NCI-H2081 (cell line): Measurements from ENCODE around the gene ANKS1B.
"Not testable (repeated sequence)": the region's sequence is repeated elsewhere in the genome, so short reads cannot be mapped to it uniquely, and the experiment has no call there.

Source experiments
- DNase-seq, 2 experiments: peaks; one replicate each; lab custom pipeline; 2025; lab: John Stamatoyannopoulos, UW

The ANKS1B gene

DNA sequence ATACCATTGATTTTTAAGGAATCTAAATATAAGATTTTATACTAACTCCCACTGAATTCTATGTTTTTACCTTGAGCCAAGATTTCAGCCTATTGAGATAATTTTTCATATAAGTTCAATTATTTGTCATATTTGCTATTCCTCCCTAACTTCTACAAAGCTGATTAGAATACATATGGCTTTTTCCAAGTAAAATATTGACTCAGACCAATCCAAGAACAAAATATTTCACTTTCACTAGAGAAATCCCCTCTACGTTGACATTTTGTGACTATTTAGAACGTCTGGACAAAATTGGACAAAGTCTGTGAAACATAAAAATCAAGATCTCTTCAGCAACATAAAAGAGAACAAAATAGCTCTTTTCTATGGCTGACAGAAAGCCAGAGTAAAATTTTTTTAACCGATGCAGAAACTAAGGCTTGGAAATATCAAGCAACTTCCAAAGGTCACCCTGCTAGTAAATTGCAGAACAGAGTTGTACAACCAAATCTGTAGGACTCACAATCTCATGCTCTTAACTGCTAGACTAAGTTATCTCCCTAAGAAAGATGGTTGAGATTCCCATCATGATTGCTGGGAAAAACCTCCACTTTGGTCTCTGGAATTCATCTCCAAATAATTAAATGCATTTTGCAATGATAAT is 219.1 kb downstream of the ANKS1B start:
- DNase-seq = no peak

DNA sequence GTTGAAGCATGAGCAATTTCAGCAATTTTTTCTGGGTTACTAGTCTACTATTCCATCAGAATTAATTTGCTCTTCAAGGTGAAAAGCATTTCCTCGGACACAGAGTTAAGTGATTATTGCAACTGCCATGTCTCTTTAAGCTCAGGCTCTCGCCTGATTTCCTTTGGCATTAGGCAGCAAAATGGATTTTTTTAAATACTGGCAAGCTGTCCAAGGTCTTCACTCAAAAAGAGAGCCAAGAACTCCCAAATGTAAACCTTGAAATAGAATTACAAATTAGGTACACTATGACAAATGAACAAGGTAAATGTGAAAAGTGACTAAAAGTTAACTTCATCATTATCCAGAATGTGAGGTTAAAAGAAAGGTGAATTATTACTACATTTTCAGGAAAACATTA is 225.3 kb downstream of the ANKS1B start:
- DNase-seq = no peak

- no peak for DNase-seq
Observed at GRCh38 chr12:99758997-99759396, 225.7 kb downstream of the ANKS1B start.

GRCh38 chr12:99752740-99753139 is 232.0 kb downstream of the ANKS1B start:
- no peak for DNase-seq

GRCh38 chr12:99746538-99746937 is 238.2 kb downstream of the ANKS1B start:
- no peak for DNase-seq

DNA sequence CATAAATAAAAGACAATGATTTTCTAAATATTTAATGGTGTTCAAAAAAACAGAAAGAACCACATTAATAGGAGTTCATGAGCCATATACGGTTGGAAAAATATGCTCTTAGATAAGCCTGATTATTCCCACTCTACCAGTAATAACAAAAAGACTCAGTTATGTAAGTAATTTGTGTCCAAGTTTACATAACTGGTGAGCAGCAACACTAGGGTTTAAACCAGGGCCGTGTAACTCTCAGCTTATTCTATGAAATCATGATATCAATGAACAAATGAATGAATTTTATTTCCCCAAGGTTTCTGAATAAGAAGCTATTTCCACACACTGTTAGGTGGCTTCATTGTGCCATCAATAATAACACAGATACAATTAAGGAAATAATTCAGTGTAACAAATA is 238.8 kb downstream of the ANKS1B start:
- DNase-seq = no peak

GRCh38 chr12:99745121-99745520 is 239.6 kb downstream of the ANKS1B start:
- DNase-seq = no peak

- DNase-seq = no peak
Observed at GRCh38 chr12:99736760-99737269, 247.9 kb downstream of the ANKS1B start.

- no peak for DNase-seq
Observed at GRCh38 chr12:99732131-99732530, 252.6 kb downstream of the ANKS1B start.

DNA sequence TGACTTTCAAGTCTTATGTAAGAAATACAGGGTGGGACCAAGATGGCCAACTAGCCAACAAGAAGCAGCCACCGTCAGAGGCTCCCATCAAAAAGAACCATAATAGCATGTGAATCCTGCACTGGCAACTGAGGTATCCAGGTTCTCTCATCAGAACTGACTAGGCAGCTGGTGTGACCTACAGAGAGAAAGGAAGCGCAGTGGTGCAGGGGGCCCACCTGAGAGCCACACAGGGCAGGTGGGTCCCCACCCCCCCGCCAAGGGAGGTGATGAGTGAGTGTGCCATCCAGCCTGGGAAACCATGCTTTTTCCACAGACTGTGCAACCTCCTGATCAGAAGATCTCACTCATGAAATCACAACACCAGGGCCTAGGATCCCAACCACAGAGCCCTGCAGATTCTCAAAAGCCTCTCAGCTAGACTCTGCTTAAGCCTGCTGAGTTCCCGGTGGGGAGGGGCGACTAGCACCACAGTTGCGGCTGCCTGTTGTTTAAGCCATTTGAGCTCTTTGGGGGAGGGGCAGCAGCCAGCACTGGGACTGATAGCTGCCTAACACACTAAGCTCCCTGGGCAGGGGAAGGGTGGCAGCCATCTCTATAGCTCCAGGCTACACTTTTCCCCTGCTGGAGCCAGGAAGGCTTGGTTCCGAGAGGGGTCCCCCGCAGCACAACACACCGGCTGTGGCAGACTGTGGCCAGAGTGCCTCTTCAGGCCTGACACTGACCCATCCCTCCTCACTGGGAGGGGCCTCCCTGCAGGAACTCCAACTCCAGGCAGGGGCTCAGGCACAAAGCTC is 261.8 kb downstream of the ANKS1B start:
- no peak for DNase-seq

DNA sequence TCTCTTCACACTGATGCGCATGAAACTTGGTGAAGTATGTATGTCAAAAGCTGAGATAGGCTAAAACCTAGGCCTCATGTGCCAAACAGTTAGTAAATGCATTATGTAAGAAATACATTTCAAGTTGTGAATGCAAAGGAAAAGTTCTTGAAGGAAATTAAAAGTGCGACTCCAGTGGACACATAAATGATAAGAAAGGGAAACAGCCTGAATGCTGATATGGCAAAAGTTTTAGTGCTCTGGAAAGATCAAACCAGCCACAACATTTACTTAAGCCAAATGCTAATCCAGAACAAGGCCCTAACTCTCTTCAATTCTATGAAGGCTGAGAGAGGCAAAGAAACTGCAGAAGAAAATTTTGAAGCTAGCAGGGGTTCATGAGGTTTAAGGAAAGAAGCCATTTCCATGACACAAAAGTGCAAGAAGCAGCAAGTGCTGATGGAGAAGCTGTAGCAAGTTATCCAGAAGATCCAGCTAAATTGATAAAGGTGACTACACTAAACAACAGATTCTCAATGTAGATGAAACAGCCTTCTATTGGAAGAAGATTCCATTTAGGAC is 262.9 kb downstream of the ANKS1B start:
- no peak for DNase-seq

DNA sequence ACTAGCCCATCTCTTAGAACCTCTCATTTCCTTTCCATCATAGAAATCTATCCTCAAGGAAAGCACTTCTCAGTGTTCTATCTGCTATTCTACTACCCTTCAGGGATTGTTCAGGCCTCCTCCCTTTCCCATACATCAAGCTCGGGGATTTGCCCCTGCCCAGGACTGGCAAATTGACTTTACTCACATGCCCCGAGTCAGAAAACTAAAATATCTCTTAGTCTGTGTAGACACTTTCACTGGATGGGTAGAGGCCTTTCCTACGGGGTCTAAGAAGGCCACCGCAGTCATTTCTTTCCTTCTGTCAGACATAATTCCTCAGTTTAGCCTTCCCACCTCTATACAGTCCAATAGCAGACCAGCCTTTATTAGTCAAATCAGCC is 264.7 kb downstream of the ANKS1B start:
- DNase-seq = not testable (repeated sequence)

DNA sequence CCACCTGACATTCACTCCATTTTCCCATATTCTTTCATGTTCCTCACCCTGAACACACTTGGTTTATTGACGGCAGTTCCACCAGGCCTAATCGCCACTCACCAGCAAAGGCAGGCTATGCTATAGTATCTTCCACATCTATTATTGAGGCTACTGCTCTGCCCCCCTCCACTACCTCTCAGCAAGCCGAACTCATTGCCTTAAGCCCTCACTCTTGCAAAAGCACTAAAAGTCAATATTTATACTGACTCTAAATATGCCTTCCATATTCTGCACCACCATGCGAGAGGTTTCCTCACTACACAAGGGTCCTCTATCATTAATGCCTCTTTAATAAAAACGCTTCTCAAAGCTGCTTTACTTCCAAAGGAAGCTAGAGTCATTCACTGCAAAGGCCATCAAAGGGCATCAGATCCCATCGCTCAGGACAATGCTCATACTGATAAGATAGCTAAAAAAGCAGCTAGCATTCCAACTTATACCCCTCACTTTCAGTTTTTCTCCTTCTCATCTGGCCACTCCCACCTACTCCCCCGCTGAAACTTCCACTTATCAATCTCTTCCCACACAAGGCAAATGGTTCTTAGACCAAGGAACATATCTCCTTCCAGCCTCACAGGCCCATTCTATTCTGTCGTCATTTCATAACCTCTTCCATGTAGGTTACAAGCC is 265.2 kb downstream of the ANKS1B start:
- DNase-seq = not testable (repeated sequence)

DNA sequence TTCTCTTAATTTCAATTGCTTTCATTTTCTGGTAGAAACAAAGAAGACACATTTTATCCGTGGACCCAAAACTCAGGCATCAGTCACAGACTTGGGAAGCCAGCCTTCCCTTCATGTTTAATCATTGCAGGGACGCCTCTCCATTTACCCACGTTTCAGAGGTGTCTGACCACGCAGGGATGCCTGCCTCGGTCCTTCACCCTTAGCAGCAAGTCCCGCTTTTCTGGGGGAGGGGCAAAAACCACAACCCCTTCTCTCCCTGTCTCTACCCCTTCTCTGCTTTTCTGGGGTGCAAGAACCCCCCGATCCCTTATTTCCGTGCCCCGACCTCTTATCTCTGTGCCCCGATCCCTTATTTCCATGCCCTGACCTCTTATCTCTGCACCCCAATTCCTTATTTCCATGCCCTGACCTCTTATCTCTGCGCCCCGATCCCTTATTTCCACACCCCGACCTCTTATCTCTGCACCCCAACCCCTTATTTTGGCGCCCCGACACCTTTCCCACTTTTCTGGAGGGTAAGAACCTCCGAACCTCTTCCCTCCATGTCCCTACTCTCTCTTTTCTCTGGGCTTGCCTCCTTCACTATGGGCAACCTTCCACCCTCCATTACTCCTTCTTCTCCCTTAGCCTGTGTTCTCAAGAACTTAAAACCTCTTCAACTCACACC is 268.8 kb downstream of the ANKS1B start:
- DNase-seq = not testable (repeated sequence)

DNA sequence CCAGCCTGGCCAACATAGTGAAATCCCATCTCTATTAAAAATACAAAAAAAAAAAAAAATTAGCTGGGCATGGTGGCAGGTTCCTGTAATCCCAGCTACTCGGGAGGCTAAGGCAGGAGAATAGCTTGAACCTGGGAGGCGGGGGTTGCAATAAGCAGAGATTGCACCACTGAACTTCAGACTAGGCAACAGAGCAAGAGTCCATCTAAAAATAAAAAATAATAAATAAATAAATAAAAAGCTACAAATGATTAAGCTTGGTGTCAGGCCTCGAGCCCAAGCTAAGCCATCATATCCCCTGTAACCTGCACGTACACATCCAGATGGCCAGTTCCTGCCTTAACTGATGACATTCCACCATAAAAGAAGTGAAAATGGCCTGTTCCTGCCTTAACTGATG is 269.8 kb downstream of the ANKS1B start:
- DNase-seq = not testable (repeated sequence)

DNA sequence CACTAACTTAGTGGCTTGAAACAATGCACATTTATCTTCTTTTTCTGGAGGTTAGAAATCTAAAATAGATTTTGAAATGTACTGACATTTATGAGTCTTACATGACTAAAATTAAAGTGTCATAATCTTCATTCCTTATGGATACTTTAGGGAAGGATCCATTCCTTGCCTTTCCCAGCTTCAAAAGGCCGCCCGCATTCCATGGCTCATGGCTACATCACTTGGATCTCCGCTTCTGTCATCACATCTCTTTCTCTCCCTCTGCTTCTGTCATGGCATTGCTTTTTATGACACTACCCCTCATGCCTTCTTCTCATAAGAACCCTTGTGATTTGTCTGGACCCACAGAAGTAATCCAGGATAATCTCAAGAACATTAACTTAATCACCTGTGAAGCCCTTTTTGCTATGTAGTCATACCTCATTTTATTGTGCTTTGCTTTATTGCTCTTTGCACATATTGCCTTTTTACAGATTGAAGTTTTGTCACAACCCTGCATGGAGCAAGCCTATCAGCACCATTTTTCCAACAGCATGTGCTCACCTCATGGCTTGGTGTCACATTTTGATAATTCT is 270.7 kb downstream of the ANKS1B start:
- no peak for DNase-seq

GRCh38 chr12:99712281-99712680 is 272.5 kb downstream of the ANKS1B start:
- DNase-seq = no peak

GRCh38 chr12:99711246-99711645 is 273.5 kb downstream of the ANKS1B start:
- DNase-seq = no peak

DNA sequence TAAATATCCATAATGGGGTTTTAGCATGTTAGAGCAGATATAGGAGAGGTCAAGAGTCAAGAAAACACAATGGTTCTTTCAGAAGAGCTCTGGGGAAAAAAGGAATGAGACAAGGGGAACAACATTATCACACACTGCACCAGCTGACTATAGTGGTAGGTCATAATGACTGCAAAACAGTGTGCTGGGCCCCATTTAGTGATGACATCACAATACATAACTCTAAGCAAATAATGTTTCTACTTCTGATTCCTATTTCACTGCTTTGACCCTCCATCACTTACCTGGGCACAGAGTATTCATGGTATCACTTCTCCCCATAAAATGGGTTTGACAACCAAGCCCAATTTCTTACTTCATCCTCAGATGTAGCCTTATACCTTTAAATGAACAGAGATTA is 275.1 kb downstream of the ANKS1B start:
- DNase-seq = no peak

- DNase-seq = no peak
Observed at GRCh38 chr12:99709116-99709515, 275.6 kb downstream of the ANKS1B start.

GRCh38 chr12:99707883-99708282 is 276.9 kb downstream of the ANKS1B start:
- no peak for DNase-seq
